CD4-positive, alpha-beta T cell treated with Interleukin-15 for 1 hour (primary cell): ENCODE data around the gene DHRS1.
A peak's percentile ranks its signal among the peaks of the same experiment; 100 is the strongest.

ENCODE experiments used
- DNase-seq: peaks from one replicate; pipeline ENCODE4 v3.0.0-alpha.2; 2020

Gene DHRS1

GRCh38 chr14:24243336-24243836, 56.2 kb downstream of the DHRS1 start:
- peak; percentile 41 for DNase-seq

- peak; percentile 94 for DNase-seq
These were observed 57.6 kb downstream of the DHRS1 start for GRCh38 chr14:24241829-24242443.
